GM18867 (cell line): Measurements from ENCODE around the gene GALNT1.
"Not testable (repeated sequence)": the region's sequence is repeated elsewhere in the genome, so short reads cannot be mapped to it uniquely, and the experiment has no call there.

ENCODE experiments used
- ATAC-seq: cut with Tn5 transposase; IDR thresholded peaks from one replicate; pipeline ENCODE4 v1.9.1; 2021; ENCODE audit warnings: mild to moderate bottlenecking, moderate library complexity; ENCODE audit not compliant: unreplicated experiment

Gene GALNT1

GRCh38 chr18:35581546-35581897, at the start of gene GALNT1:
GALNT1 (plus strand) TSS chr18:35581740; CDS start chr18:35654663, 72,923 bp downstream.
- peak; percentile 26 for ATAC-seq

- ATAC-seq, result no peak
Observed at GRCh38 chr18:35533916-35534405, 47.6 kb upstream of the GALNT1 start.

- ATAC-seq, result no peak
Observed at GRCh38 chr18:35535297-35535696, 46.2 kb upstream of the GALNT1 start.

- no peak for ATAC-seq
Observed at GRCh38 chr18:35542356-35542755, 39.2 kb upstream of the GALNT1 start.

- ATAC-seq, result no peak
Observed at GRCh38 chr18:35547008-35547605, 34.4 kb upstream of the GALNT1 start.

- no peak for ATAC-seq
Observed at GRCh38 chr18:35549564-35549963, 32.0 kb upstream of the GALNT1 start.

GRCh38 chr18:35553300-35553699, 28.2 kb upstream of the GALNT1 start:
- no peak for ATAC-seq

GRCh38 chr18:35555538-35555937, 26.0 kb upstream of the GALNT1 start:
- ATAC-seq, result not testable (repeated sequence)

GRCh38 chr18:35559867-35560266, 21.7 kb upstream of the GALNT1 start:
- ATAC-seq, result no peak

- peak; percentile 91 for ATAC-seq
Observed at GRCh38 chr18:35564795-35565453, 16.6 kb upstream of the GALNT1 start.

GRCh38 chr18:35566019-35566418, 15.5 kb upstream of the GALNT1 start:
- ATAC-seq, result no peak

GRCh38 chr18:35570182-35570581, 11.4 kb upstream of the GALNT1 start:
- no peak for ATAC-seq

GRCh38 chr18:35571138-35571537, 10.4 kb upstream of the GALNT1 start:
- ATAC-seq, result no peak

GRCh38 chr18:35572644-35573043, 8.9 kb upstream of the GALNT1 start:
- no peak for ATAC-seq

- ATAC-seq, result no peak
Observed at GRCh38 chr18:35573531-35573930, 8.0 kb upstream of the GALNT1 start.

- ATAC-seq, result not testable (repeated sequence)
Observed at GRCh38 chr18:35576240-35576845, 5.2 kb upstream of the GALNT1 start.

GRCh38 chr18:35577045-35577848, 4.3 kb upstream of the GALNT1 start:
- peak; percentile 53 for ATAC-seq

GRCh38 chr18:35578481-35578880, 3.1 kb upstream of the GALNT1 start:
- ATAC-seq, result no peak

GRCh38 chr18:35578936-35579335, 2.6 kb upstream of the GALNT1 start:
- no peak for ATAC-seq

GRCh38 chr18:35580701-35581539, 620 bp upstream of the GALNT1 start:
- peak; percentile 50 for ATAC-seq
